HG03060 (cell line): ENCODE data around the gene GLP2R.
"Not testable (repeated sequence)": the region's sequence is repeated elsewhere in the genome, so short reads cannot be mapped to it uniquely, and the experiment has no call there.

Experiments used
- ATAC-seq: cut with Tn5 transposase; IDR thresholded peaks from one replicate; pipeline ENCODE4 v1.9.1; 2021; ENCODE audit warnings: low read depth, moderate number of reproducible peaks; ENCODE audit not compliant: unreplicated experiment

Gene GLP2R

DNA sequence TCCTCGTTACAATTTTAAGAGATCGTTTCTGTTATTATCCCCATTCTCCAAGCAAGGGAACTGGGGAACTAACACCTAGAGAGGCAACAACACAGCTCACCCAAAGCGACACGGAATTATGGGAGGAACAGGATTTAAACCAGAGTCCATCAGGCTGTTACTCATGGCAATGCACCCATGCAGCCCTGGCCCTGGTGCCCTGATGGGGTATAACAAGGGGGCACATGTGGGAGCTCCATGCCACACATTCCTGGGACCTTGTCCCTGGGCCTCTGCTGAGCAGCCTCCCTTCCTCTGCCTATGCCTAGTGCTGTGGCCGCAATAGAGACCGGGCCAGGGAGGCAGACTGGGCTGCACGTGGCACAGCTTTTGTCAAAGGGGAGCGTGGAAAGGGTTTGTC lies 92.6 kb downstream of the GLP2R start:
- ATAC-seq, result no peak

DNA sequence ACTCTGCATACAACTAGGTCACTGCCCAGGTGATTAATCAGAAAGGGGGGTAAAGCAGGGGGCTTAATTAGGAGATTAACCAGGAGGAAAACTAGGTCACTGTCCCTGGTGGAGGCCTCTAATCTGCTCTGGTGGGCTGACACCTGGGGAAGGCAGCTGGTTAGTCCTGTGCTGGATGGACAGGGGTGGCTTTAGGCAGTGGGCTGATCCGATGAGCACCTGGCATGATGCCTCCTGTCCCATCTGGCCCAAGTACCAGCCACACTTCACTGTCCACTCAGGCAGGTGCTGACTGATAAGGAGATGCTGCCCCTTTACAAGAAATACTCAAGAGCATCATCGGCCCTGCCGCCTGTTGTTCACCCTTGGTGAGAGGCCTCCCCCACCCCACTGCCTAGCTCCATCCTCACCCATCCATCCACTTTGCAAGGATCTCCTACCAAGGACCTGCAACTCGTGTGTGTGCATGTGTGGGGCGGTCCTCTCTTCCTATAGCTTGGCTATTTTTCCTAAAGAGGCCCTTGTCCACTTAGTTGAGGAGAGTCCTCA lies 93.2 kb downstream of the GLP2R start:
- ATAC-seq, result no peak

DNA sequence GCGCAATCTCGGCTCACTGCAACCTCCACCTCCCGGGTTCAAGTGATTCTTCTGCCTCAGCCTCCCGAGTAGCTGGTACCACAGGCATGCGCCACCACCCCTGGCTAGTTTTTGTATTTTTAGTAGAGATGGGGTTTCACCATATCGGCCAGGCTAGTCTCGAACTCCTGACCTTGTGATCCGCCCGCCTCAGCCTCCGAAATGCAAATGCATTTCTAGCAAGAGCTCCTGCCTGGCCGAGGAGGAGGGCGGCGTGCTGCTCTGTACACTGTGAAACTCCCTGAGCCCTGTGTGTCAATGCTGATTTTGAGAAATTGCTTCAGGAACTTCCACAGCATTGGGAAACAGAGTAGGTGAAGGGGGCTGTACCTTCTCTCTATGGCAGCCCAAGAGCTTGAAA lies 95.5 kb downstream of the GLP2R start:
- not testable (repeated sequence) for ATAC-seq

DNA sequence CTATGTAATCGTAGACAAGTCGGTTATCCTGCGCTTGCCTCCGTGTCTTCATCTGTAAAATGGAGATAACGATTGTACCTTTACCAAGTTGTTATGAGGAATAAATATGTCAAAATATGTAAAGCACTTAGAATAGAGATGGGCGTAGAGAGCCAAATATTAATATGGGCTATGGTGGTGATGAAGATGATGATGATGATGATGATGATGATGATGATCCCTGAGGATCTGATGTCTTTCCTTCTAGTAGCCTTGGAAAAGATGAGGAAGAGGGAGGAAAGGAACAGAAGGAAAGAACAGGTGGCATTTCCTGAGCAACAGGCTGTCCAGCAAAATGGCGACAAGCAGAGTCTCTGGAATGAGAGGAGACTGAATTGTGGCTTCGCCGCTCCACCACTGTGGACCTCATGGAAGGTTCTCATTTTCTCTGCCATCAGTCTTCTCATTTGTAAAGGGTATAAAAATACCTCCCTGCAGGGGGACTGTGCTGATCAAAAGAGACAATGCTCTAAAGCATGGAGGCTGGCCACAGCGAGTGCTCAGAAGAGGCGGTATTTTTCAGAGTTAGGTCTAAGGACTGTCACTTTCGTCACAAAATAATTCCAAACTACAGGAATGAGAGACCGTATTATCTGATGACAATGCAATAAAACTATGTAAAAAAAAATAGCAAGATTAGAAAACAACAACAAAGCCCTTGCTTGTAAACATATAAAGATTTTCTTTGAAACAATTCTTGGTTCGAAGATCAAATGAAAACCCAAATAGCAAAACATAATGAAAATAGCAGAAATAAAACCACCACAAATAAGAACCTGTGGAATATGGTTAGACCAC lies 96.5 kb downstream of the GLP2R start:
- ATAC-seq, result no peak

DNA sequence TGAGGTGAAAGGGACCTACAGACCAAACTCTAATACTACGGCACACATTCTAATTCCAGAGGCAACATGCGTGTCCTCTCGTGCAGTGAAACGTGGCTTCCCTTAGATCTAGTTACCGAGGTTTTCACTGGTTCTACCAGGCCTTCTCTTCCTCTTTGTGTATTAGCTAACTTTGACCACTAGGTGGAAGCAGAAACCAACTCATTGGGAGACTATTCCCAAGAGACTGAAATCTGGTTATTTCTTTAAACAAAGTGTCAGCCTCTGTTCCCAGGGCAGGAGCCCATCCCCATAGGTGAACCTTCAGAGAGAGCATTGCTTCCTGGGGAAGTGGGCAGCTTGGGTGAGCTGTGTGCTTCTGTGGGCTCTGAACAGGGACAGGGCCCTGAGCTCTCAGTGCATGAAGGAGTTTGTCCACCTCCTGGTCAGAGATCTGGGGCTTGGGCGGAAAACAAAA lies 99.0 kb downstream of the GLP2R start:
- no peak for ATAC-seq

DNA sequence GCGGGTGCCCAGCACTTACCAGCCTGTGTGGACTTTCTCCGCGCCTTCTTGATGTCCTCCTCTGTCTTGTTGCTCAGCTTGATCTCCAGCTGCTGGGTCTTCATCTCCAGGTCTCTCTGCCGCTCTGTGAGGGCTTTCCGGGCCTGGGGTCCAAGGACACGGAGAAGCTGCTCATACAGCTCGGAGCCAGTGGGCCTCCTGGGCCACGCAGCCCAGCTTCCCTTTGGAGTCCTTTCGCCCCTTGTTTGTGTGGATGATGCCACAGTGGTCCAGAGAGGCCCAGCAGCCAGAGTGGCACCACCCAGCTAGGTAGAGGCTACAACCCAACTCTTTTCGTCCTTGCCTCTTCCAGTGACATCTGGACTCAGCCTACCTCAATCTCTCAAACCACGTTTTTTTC lies 99.7 kb downstream of the GLP2R start:
- no peak for ATAC-seq

DNA sequence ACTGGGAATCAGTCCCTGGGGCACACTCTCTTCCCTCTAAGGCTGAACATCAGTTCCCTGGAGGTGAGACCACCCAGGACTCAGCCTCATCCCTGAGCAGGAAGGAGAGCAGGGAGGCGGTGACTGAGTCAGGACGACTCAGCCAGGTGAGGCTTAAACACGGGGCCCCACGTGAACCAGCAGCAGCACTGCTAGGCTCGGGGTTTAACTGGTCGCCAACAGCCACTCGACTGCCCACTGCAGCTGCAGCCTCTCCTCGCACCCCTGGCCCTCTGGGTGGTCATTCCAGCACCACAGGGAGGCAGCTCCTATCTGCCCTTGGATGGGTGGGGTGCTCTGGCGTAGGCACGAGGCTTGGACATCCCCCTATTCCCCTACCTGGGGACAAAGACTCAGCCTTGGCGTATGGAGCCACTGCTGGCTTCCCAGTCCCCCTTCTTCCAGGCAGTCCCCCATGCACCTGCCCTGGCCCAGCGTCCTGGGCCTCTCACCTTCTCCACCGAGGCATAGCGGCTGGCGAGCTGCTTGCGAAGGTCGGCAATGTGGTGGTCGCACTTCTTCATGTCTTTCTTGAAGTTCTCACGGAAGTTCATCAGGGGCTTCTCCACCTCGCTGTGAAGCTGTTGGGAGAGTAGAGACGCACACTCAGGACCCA lies 100.6 kb downstream of the GLP2R start:
- ATAC-seq, result no peak

DNA sequence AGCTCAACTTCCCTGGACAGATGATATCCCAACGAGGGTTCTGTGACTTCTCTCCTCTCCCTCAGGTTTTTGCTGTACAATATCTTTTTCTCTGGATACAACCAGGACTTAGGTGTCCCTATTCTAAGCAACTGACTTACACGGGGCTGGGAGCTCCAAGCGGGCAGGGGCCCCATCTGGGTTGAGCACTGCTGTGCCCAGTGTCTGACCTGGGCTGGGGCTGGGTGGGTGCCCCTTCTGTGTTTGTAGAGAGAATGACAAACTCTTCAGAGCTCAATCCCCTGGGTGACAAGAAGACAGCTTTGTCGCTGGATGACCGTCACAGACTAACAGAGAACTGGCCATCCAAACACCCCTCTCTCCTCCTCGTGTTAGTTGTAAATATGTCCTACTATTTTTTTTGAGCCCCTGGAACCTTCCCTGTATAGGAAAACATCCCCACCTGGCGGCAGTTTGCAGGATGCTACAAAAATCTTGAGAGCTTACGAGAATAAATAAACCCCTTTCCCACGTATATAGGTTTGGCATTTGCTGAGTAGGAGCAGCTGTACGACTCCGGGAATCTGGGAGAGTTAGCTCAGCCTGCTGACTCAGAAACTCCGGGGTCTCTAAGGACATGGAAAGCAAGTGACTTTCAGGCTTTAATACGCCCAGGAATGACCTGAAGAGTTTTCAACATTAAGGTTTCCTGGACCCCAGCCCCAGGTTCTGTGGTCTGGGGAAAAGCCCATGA lies 103.0 kb downstream of the GLP2R start:
- no peak for ATAC-seq

DNA sequence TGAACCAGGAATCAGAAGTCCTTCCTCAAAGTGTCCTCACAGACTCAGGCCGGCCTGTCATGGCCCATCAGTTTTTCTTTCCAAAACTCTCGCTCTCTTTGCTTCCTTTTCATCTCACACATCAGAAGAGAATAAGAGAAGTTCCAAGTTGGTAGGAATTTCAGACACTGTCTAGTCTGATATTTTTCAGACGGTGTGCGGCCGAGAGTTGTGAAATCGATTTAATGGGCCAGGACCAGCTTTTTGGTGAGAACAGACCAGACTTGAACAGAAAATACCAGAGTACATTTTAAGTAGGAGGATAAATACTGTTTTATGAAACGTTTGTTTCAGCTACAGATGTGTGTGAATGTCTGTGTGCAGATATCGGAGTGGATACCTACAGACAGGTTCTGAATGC lies 104.1 kb downstream of the GLP2R start:
- no peak for ATAC-seq

DNA sequence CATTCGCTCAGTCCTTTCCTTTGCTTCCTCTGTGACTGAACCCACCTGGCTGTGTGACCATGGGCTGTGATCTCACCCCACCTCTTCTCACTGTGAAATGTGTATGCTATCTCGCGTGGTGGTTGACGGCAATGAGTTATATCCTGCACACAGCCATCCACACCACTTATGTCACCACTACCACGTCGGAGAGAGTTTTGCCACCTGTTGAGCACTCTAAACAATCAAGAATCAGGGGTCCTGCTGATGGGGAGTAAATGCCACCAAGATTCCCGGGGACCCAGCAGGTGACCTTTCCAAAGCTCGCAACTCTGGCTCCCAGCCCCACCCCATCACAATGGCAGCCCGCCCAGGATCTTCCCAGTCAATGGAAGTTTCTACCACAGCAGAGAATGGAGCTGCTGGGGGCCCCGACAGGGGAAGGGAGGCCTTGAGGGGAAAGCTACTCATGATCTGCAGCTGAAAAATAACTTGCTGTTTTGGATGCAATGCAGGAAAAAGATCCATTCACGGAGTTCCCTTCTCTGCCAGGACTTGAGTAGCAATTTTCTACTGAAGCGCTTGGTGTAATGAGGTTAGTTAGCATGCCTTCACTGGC lies 105.5 kb downstream of the GLP2R start:
- ATAC-seq, result no peak

DNA sequence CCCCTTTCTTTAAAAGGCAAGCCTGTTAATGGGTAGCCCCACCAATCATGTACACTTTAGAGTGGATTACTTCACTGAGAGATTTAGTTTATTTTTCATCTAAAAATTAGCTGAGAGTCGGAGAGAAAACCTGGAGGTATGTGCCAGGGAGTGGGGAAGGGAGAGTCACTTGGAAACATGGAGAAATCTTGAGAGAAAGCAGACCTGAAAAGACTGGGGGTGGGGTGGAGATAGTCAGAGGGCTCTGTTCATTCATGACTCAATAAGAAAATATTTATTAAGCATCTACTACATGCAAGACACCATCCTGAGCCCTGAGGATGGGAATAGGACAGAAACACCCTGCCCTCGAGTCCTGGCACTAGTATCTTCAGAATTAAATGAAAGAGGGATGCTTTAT lies 106.8 kb downstream of the GLP2R start:
- no peak for ATAC-seq

DNA sequence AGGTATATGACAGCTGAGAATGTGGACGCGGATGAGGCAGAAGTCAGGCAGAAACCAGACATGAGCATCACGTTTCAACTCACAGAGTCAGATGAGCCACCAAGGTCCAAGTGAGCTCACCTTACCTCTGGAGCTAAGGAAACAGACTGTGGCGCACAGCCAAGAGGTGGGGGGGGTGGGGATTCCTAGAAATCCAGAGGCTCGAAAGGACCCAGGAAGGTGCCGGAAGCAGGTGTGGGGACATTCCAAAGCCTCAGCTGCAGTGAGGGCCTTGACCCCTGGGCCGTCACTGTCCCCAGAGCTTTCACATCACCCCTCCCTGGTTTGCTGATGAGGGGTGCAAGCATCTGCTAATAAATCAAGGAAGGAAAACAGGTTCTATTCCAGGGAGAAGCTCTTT lies 108.6 kb downstream of the GLP2R start:
- no peak for ATAC-seq

DNA sequence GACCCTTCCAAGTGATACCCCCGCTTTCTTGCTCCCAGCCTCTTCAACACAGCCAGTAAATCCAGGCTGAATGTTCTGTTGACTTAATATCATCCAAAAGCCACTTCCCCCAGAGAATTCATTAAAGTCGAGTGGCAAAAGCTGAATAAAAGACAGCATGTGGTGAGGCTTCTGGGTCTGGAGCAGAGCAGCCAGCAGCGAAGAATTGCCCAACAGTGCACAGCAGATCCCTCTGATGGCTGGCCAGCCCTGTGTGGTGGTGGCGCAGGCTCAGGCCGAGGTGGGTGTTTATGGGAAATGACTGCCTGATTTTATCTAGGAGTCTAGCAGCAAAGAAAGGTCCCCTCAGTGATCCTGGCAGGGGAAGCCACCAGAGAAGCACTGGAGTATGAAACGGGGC lies 109.7 kb downstream of the GLP2R start:
- ATAC-seq, result no peak

DNA sequence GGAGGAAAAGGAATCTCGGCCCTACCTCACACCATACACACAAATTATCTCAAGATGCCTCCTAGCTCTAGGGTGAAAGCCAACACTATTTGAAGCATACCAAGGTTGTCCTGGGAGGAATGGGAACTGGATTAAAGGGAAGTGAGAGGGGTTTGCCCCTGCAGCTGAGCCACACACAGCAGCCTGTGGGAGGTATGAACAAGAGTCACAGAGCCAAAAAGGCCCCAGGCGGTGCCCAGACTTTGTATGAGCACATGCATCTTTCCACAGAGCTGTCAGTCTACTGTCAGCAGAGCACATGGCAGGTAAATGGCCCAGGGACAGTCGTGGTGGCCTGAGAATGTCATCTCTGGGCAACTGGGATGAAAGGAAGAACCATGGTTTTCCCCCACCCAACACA lies 110.4 kb downstream of the GLP2R start:
- ATAC-seq, result no peak

DNA sequence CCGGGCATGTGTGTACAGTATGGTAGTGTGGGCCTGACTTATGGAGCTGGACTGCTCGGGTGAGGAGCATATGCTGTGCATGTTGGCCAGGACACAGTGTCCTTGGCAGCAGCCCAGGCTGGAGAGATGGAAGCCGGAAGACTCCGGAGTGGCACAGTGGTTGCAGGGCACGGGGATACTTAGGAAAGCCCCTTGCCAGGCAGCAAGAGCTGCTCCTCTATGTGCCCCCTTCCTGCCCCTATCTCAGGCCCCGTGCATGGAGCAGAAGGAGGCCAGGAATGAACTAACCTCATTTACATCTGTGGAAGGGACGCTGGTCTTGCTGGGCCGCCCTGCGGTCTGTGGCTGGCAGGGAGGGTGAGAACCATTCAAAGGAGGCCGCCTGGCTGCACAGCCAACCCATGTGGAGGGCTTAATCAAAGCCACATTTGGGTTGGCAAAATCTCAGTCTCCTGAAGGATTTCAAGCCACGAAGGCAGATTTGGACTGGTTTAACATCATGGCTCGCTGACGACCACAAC lies 111.6 kb downstream of the GLP2R start:
- no peak for ATAC-seq

DNA sequence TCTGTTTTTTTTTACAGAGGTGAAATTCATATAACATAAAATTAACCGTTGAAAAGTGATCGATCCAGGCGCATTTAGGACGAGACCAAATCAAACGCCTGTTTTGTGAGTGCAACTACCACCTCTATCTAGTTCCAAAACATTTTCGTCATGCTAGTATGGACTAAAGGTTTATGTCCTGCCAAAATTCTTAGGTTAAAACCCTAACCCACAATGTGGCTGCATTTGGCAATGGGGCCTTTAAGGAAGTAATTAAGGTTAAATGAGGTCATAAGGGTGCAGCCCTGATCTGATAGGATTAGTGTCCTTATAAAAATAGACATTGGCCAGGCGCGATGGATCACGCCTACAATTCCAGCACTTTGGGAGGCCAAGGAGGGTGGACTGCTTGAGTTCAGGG lies 112.2 kb downstream of the GLP2R start:
- no peak for ATAC-seq

DNA sequence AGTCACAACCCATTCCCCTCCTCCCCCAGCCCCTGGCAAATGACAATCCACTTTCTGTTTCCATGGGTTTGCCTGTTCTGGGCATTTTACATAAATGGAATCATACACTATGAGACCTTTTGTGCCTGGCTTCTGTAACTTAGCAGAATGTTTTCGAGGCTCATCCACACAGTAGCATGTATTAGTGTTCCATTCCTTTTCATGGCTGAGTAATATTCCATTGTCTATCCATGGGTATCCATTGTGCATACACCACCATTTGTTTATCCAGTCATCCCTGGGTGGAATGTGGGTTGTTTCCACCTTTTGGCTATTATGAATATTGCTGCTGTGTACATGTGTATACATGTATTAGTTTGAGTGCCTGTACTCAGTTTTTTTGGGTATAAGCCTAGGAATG lies 113.0 kb downstream of the GLP2R start:
- ATAC-seq, result no peak

DNA sequence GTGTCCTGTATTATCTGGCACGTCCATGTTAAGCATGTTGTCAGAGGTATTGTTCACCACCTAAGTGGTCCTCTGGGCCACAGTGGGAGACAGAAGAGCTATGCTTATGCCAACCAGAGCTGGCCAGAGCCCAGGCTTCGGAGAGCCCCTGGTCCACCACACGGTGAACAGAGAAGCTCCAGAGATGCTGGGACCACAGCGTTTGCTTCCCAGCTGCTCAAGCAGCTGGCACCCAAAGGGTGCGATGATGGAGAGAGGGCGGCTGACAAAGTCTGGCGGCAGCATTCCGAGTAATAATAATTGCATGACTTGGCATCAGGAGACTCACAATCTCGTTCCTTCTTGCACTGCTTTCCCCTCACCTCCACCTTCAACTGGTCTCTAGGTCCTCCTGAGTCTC lies 115.1 kb downstream of the GLP2R start:
- no peak for ATAC-seq

DNA sequence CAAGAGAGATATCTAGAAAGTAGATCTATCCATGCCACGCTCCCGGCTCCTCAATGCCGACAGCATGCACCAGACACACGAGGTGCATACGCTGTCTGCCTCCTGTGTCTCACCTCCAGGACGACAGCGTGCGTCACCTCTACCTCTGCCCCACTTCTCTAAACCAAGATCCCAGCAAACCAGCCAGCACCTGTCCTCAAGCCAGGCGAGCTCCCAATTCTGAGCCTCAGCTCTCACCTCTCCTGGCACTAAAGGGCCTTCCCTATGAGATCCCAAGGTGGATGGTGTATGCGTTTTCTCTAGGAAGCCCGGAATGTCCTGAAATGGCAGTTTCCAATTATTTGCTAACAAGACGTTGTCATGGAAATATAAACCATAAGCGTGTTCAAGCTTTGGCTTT lies 115.6 kb downstream of the GLP2R start:
- no peak for ATAC-seq
